OCI-LY1 (cell line): ENCODE measurements around the gene SYT1.

Experiments
- EZH2 ChIP-seq: fragments of 200-600 bp; sonication (generic), shearing (Covaris generic); IDR thresholded peaks from 2 replicates; pipeline ENCODE4 v1.8.0; 2017; ENCODE audit warnings: borderline replicate concordance, mixed run types, mild to moderate bottlenecking, antibody characterized with exemption, low read length, moderate library complexity, mixed read lengths
- TF ChIP-seq, protein P1 (sequence below): fragments of 200-600 bp; sonication (generic), shearing (Covaris generic); IDR thresholded peaks from 2 replicates; pipeline ENCODE4 v1.5.1; 2017; ENCODE audit warnings: mild to moderate bottlenecking, antibody characterized with exemption, low read length, moderate library complexity, mixed read lengths

DNA sequence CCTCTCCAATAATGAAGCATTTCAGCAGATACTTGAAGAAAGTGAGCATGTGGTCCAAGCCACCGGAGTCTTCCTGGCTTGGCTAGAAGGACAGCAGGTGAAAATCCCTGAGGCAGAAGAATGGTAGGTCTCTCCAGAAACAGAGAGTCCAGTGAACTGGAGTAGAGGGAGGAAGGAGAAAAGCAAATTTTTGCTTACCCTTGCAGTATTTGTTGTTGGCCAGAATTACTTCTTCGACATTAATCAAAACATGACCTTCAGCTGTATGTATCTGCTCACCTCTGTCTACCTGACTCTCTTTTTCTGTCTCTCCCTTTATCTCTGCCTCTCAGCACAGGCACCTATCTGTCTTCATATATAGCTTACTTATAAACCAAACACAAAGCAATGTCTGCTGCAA lies 208.9 kb downstream of the SYT1 start:
- TF ChIP-seq, protein P1, sequence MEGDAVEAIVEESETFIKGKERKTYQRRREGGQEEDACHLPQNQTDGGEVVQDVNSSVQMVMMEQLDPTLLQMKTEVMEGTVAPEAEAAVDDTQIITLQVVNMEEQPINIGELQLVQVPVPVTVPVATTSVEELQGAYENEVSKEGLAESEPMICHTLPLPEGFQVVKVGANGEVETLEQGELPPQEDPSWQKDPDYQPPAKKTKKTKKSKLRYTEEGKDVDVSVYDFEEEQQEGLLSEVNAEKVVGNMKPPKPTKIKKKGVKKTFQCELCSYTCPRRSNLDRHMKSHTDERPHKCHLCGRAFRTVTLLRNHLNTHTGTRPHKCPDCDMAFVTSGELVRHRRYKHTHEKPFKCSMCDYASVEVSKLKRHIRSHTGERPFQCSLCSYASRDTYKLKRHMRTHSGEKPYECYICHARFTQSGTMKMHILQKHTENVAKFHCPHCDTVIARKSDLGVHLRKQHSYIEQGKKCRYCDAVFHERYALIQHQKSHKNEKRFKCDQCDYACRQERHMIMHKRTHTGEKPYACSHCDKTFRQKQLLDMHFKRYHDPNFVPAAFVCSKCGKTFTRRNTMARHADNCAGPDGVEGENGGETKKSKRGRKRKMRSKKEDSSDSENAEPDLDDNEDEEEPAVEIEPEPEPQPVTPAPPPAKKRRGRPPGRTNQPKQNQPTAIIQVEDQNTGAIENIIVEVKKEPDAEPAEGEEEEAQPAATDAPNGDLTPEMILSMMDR = no peak
- no peak for TF ChIP-seq EZH2
